Measurements from ENCODE around the gene RIOK3. TPM values are rescaled to one million over a fixed set of nuclear protein-coding genes. Genes with fewer than 3 reads are reported as not detected.
"Not testable (repeated sequence)": the region's sequence is repeated elsewhere in the genome, so short reads cannot be mapped to it uniquely, and the experiment has no call there.

RIOK3 gene
- total RNA-seq, 2 experiments from 2014 or later, result 74.7 to 81.3 TPM

DNA sequence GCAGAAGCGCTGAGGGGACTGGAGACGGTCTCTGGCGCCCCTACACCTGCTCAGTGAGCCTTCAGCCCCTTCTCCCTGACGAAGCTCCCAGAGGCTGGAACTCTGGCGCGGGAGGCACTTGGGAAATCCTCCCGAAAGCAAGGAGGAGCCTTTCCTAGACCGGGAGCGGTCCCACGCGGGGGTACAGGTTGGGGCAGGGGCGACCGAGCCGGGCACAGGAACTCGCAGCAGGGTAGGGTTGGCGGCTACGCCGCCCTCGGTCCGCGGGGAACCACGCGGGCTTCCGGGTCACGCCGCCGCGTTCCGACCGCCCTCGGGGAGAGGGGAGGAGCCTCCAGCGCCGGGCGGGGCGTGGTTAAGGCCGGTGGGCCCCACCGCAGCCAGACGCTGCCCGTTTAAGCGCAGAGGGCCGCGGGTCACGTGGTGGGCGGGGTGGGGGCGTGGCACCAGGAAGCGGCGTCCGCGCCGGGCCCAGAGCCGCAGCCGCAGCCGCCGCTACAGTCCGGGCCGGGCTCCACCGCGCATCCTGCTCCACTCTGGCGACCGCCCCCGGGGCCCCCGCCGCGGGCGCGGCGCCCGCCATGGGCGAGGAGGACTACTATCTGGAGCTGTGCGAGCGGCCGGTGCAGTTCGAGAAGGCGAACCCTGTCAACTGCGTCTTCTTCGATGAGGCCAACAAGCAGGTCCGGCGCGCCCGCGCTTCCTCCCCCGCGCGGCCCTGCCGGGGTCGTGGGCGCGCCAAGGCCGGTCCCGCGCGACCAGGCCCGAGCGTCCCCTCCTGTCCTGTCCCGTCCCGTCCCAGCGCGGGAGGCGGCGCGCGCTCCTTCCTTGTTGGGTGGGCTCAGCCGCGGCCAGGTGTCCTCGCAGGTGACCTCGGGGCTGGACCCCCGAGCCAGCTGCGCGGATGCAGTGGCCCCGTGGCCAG lies 50.2 kb downstream of the RIOK3 start, which contains the start of gene RMC1:
RMC1 (plus strand) TSS at position 474 of the 925 bp plus-strand sequence; CDS start at position 582, 108 bp downstream.
- intact Hi-C loops (cut with micrococcal nuclease), result loop anchor here (5.0 kb wide), 1 partner anchor 84 kb away; the partner anchor contains the start of gene NPC1
- no peaks in the 10 kb centered on the region for H3K27me3 Mint-ChIP-seq
- H3K36me3 Mint-ChIP-seq (ENCODE audit: low read depth), result peaks cover 11% of the 10 kb centered on the region
- ChIA-PET CTCF (interaction anchor here (0.6 to 1.8 kb wide), 5 partner anchors 11 to 23 kb away, joined by 3 to 5 read pairs (median 4); no protein-coding TSS in a partner anchor), POLR2A (interaction anchor here (1.1 to 3.5 kb wide), 7 partner anchors 10 to 82 kb away, joined by 4 to 11 read pairs (median 6); partner anchors contain the start of genes NPC1 and RIOK3)
- H3K9me3 Mint-ChIP-seq, result no peaks in the 10 kb centered on the region
- H3K4me3 Mint-ChIP-seq, result peak within 1 kb of the TSS; percentile 97
- TF ChIP-seq, protein P1, sequence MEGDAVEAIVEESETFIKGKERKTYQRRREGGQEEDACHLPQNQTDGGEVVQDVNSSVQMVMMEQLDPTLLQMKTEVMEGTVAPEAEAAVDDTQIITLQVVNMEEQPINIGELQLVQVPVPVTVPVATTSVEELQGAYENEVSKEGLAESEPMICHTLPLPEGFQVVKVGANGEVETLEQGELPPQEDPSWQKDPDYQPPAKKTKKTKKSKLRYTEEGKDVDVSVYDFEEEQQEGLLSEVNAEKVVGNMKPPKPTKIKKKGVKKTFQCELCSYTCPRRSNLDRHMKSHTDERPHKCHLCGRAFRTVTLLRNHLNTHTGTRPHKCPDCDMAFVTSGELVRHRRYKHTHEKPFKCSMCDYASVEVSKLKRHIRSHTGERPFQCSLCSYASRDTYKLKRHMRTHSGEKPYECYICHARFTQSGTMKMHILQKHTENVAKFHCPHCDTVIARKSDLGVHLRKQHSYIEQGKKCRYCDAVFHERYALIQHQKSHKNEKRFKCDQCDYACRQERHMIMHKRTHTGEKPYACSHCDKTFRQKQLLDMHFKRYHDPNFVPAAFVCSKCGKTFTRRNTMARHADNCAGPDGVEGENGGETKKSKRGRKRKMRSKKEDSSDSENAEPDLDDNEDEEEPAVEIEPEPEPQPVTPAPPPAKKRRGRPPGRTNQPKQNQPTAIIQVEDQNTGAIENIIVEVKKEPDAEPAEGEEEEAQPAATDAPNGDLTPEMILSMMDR (IDR thresholded peaks at IDR 0.05), result no peak
- ATAC-seq (peak; percentile 94), DNase-seq (peak; percentile 97)
- peak within 1 kb of the TSS; percentile 89 for H3K27ac Mint-ChIP-seq
- H3K4me1 Mint-ChIP-seq (ENCODE audit: low read depth), result peaks cover 36% of the 10 kb centered on the region

DNA sequence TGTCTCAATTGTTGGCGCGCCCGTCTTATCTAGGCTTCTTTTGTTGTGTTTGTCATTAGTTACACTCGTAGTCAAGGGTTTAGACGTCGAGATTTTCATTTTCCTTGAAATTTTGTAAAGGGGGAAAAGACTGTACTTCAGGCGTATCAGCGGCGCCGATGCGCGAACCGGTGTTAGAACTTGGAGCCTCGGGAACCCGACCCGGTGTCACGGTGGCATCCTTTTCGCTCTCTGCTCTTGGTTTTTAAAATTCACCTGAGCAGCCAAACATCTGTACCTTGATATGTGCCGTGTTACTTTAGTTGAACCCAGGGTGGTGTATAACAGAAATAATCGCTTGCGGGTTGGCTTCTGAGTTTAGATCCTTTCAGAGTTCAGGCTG lies 50.9 kb downstream of the RIOK3 start:
- Mint-ChIP-seq H3K27me3 (no peaks in the 10 kb centered on the region), H3K9me3 (no peaks in the 10 kb centered on the region), H3K4me1 (ENCODE audit: low read depth) (peaks cover 35% of the 10 kb centered on the region), H3K27ac (peak overlapping the region; percentile 84), H3K4me3 (peak overlapping the region; percentile 97), H3K36me3 (ENCODE audit: low read depth) (peaks cover 12% of the 10 kb centered on the region)
- no peak for ATAC-seq
- intact Hi-C loops (cut with micrococcal nuclease), result loop anchor here (5.0 kb wide), 1 partner anchor 83 kb away; the partner anchor contains the start of gene NPC1
- TF ChIP-seq, protein P1 (IDR thresholded peaks at IDR 0.05), result no peak
- ChIA-PET POLR2A (interaction anchor here (1.5 to 3.5 kb wide), 4 partner anchors 16 to 76 kb away, joined by 5 to 11 read pairs (median 6); partner anchors contain the start of gene RIOK3), CTCF (interaction anchor here (1.1 to 1.7 kb wide), 3 partner anchors 11 to 20 kb away, joined by 3 to 4 read pairs (median 4); no protein-coding TSS in a partner anchor)
- peak; percentile 18 for DNase-seq

DNA sequence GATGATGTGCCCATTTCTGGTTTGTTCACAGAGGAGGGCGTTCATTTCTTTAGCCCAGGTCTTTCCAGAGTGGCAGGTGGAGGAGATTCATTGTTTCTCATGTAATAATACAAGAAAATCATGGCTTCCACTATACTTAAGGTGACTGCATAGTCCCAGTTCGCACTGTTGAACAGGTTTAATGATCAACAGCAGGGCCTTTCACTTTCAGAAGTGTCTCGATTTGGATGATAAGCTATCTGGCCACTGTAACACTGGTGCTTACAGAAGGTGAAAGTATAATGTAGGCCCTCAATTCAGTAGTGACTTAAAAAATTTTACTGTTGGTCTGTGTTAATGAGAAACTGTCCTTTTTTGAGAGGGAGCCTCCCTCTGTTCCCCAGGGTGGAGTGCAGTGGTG lies 51.6 kb downstream of the RIOK3 start:
- TF ChIP-seq, protein P1 (IDR thresholded peaks at IDR 0.05), result no peak
- ChIA-PET POLR2A (interaction anchor here (1.5 to 3.5 kb wide), 2 partner anchors 16 to 18 kb away, joined by 6 to 11 read pairs; no protein-coding TSS in a partner anchor), CTCF (interaction anchor here (0.6 to 1.7 kb wide), 9 partner anchors 10 to 373 kb away, joined by 3 to 6 read pairs (median 4); no protein-coding TSS in a partner anchor)
- peaks cover 12% of the 10 kb centered on the region for H3K36me3 Mint-ChIP-seq (ENCODE audit: low read depth)
- peak overlapping the region; percentile 97 for H3K4me3 Mint-ChIP-seq
- ATAC-seq (peak; percentile 14), DNase-seq (peak; percentile 22)
- intact Hi-C loops (cut with micrococcal nuclease), result loop anchor here (5.0 kb wide), 1 partner anchor 83 kb away; the partner anchor contains the start of gene NPC1
- no peaks in the 10 kb centered on the region for H3K27me3 Mint-ChIP-seq
- H3K4me1 Mint-ChIP-seq (ENCODE audit: low read depth), result peaks cover 33% of the 10 kb centered on the region
- peak overlapping the region; percentile 84 for H3K27ac Mint-ChIP-seq
- no peaks in the 10 kb centered on the region for H3K9me3 Mint-ChIP-seq

DNA sequence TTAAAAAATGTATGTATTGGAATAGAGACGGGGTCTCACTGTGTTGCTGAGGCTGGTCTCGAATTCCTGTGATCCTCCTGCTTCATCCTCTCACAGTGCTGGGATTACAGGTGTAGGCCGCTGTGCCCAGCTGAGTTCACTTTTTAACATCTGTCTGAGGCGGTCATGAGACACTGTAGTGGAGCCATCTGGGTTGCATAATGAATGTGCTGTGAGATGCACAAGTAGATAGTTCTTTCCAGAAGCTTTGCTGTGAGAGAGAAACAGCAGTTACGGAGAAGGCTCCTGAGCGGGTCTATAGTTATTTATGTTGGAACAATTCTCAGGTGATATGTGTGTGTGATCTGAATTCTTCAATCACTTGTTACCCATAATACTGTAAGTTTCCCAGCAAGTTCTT lies 53.3 kb downstream of the RIOK3 start:
- Mint-ChIP-seq H3K4me1 (ENCODE audit: low read depth) (peaks cover 35% of the 10 kb centered on the region), H3K27me3 (no peaks in the 10 kb centered on the region), H3K4me3 (no peak overlapping the region), H3K36me3 (ENCODE audit: low read depth) (peaks cover 23% of the 10 kb centered on the region), H3K27ac (no peak overlapping the region), H3K9me3 (no peaks in the 10 kb centered on the region)
- ATAC-seq (no peak), DNase-seq (no peak)
- ChIA-PET POLR2A (no interaction called here), CTCF (interaction anchor here (1.0 to 1.5 kb wide), 2 partner anchors 82 to 375 kb away, joined by 3 to 5 read pairs; no protein-coding TSS in a partner anchor)
- TF ChIP-seq, protein P1 (IDR thresholded peaks at IDR 0.05), result no peak
- intact Hi-C loops (cut with micrococcal nuclease), result no loop called here

DNA sequence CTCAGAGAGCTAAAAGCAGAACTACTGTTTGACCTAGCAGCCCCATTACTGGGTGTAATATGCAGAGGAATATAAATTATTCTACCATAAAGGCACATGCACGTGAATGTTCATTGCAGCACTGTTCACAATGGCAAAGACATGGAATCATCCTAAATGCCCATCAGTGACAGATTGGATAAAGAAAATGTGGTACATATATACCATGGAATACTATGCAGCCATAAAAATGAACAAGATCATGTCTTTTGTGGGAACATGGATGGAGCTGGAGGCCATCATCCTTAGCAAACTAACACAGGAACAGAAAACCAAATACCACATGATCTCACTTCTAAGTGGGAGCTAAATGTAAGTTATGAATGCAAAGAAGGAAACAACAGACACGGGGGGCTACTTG lies 57.8 kb downstream of the RIOK3 start:
- not testable (repeated sequence) for H3K4me3 Mint-ChIP-seq, DNase-seq, H3K9me3 Mint-ChIP-seq, H3K27me3 Mint-ChIP-seq, H3K27ac Mint-ChIP-seq, ATAC-seq
- POLR2A ChIA-PET, result interaction anchor here (0.6 kb wide), 1 partner anchor 516 kb away, joined by 3 read pairs; no protein-coding TSS in a partner anchor
- intact Hi-C loops (cut with micrococcal nuclease), result loop anchor here (10.0 kb wide), 1 partner anchor 294 kb away; no protein-coding TSS in a partner anchor
- CTCF ChIA-PET, result interaction anchor here (0.7 kb wide), 1 partner anchor 12 kb away, joined by 4 read pairs; no protein-coding TSS in a partner anchor
- Mint-ChIP-seq H3K4me1 (ENCODE audit: low read depth) (peaks cover 19% of the 10 kb centered on the region), H3K36me3 (ENCODE audit: low read depth) (peaks cover 24% of the 10 kb centered on the region)

DNA sequence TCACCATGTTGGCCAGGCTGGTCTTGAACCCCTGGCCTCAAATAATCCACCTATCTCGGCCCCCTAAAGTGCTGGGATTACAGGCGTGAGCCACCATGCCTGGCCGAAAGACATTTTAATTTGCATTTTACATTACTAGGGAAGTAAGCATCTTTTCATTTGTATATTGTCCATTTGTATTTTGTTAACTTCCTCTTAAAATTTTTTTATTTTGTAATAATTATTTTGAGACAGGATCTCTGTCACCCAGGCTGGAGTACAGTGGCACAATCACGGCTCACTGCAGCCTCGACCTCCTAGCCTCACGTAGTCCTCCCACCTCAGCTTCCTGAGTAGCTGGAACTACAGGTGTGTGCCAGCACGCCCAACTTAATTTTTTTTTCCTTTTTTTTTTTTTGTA lies 59.1 kb downstream of the RIOK3 start:
- intact Hi-C loops (cut with micrococcal nuclease), result loop anchor here (10.0 kb wide), 1 partner anchor 293 kb away; no protein-coding TSS in a partner anchor
- H3K27ac Mint-ChIP-seq, result peak overlapping the region; percentile 31
- POLR2A ChIA-PET, result interaction anchor here (1.3 kb wide), 1 partner anchor 73 kb away, joined by 4 read pairs; no protein-coding TSS in a partner anchor
- not testable (repeated sequence) for H3K4me3 Mint-ChIP-seq, H3K9me3 Mint-ChIP-seq, ATAC-seq, H3K27me3 Mint-ChIP-seq, DNase-seq
- peaks cover 25% of the 10 kb centered on the region for H3K36me3 Mint-ChIP-seq (ENCODE audit: low read depth)
- H3K4me1 Mint-ChIP-seq (ENCODE audit: low read depth), result peaks cover 13% of the 10 kb centered on the region
- CTCF ChIA-PET, result interaction anchor here (0.6 to 1.6 kb wide), 6 partner anchors 8 to 62 kb away, joined by 3 to 7 read pairs (median 3); no protein-coding TSS in a partner anchor

All from activated CD8-positive, alpha-beta T cell treated with anti-CD3 and anti-CD28 coated beads for 36 hours (primary cell).